Left lung (tissue), 10 donors: ENCODE data around the gene AGMO. TPM values are rescaled to one million over a fixed set of nuclear protein-coding genes. Genes with fewer than 3 reads are reported as not detected.

Experiments
- ATAC-seq: fragments of 200-7000 bp; cut with Tn5 transposase; one replicate; pipeline ENCODE4 v1.9.1; 2020; ENCODE audit warnings: moderate library complexity
- DNase-seq, 4 donors: peaks; one replicate each; pipeline ENCODE4 v3.0.0-alpha.2; 2013 to 2020
- H3K27ac ChIP-seq, 2 donors: fragments of 200-600 bp; sonication (generic) in 1 of 2; one replicate each; pipeline versions ENCODE4 v1.5.0 to v1.8.0; 2020 to 2021
- H3K27me3 ChIP-seq, 2 donors: fragments of 200-600 bp; sonication (generic) in 1 of 2; one replicate each; pipeline versions ENCODE4 v1.5.0 to v1.8.0; 2020 to 2021
- H3K36me3 ChIP-seq, 2 donors: fragments of 200-600 bp; sonication (generic) in 1 of 2; one replicate each; pipeline versions ENCODE4 v1.5.0 to v1.8.0; 2020 to 2021
- H3K4me1 ChIP-seq, 2 donors: fragments of 200-600 bp; one replicate each; pipeline ENCODE4 v1.8.0; 2021
- H3K4me3 ChIP-seq, 2 donors: fragments of 200-600 bp; sonication (generic) in 1 of 2; one replicate each; pipeline versions ENCODE4 v1.5.0 to v1.8.0; 2020 to 2021; ENCODE audit warnings: mild to moderate bottlenecking in 1 of 2
- H3K9me3 ChIP-seq, 2 donors: fragments of 200-600 bp; sonication (generic) in 1 of 2; one replicate each; pipeline versions ENCODE4 v1.5.0 to v1.8.0; 2020 to 2021
- CTCF ChIP-seq, 2 donors: fragments of 200-600 bp; sonication (generic) in 1 of 2; IDR thresholded peaks; one replicate each; pipeline versions ENCODE4 v1.5.0 to v1.8.0; 2021; ENCODE audit warnings: antibody characterized with exemption in 2 of 2
- intact Hi-C, 2 donors: fragments of 100-400 bp; cut with DNase I; formaldehyde crosslinking; loops; one replicate each; pipeline versions ENCODE4 v1.11.2 to v1.14.2; 2022
- polyA plus RNA-seq, 6 donors: library from polyadenylated mRNA; unstranded; fragments of 120-200 nt; gene quantifications; one replicate each; pipeline ENCODE4 v1.2.1, GENCODE V29; 2013; ENCODE audit not compliant: insufficient read length in 6 of 6
- total RNA-seq, 2 donors: library from RNA; stranded (reverse); fragmentation: NEBNext Ultra II Directional; extraction: Animal tissue kit (Norgen Biotek cat#: 25700); gene quantifications; one replicate each; pipeline ENCODE4 v1.2.1, GENCODE V29; 2021
- donor health status: DM: no; HTN: yes; CAD: no.
- donor health status: DM: no; HTN: no; CAD: no.

The AGMO gene
- total and polyA plus RNA-seq, 8 donors: 0.32 to 0.85 (median 0.42) TPM

GRCh38 chr7:15604166-15604565 lies 42.4 kb upstream of the AGMO start:
- no peak overlapping the region for H3K4me3 ChIP-seq
- no peak for TF ChIP-seq CTCF (IDR thresholded peaks at IDR 0.05)
- peaks cover 0 to 11% of the 10 kb centered on the region in 2 donors for H3K9me3 ChIP-seq
- no peak overlapping the region for H3K27ac ChIP-seq
- no peak for DNase-seq
- H3K4me1 ChIP-seq: no peaks in the 10 kb centered on the region
- H3K36me3 ChIP-seq: no peaks in the 10 kb centered on the region
- ATAC-seq: no peak
- intact Hi-C loops: no loop called here
- H3K27me3 ChIP-seq: no peaks in the 10 kb centered on the region

GRCh38 chr7:15603124-15603523 lies 41.3 kb upstream of the AGMO start:
- DNase-seq: no peak
- Histone ChIP-seq H3K9me3 (peaks cover 0 to 11% of the 10 kb centered on the region in 2 donors), H3K27me3 (no peaks in the 10 kb centered on the region), H3K4me1 (no peaks in the 10 kb centered on the region), H3K27ac (no peak overlapping the region), H3K36me3 (no peaks in the 10 kb centered on the region), H3K4me3 (no peak overlapping the region)
- intact Hi-C loops: no loop called here
- TF ChIP-seq CTCF (IDR thresholded peaks at IDR 0.05): no peak
- no peak for ATAC-seq

- Histone ChIP-seq H3K4me3 (no peak overlapping the region), H3K9me3 (peaks cover 0 to 11% of the 10 kb centered on the region in 2 donors), H3K27ac (no peak overlapping the region), H3K27me3 (no peaks in the 10 kb centered on the region), H3K36me3 (no peaks in the 10 kb centered on the region), H3K4me1 (no peaks in the 10 kb centered on the region)
- no peak for TF ChIP-seq CTCF (IDR thresholded peaks at IDR 0.05)
- intact Hi-C loops: no loop called here
- DNase-seq: peak in 2 of 4 donors; percentile 42 to 44
- ATAC-seq: no peak
These were observed 40.4 kb upstream of the AGMO start for GRCh38 chr7:15602236-15602635.

- TF ChIP-seq CTCF (IDR thresholded peaks at IDR 0.05): no peak
- ATAC-seq (no peak), DNase-seq (no peak)
- peaks cover 0 to 11% of the 10 kb centered on the region in 2 donors for H3K9me3 ChIP-seq
- no peaks in the 10 kb centered on the region for H3K27me3 ChIP-seq
- intact Hi-C loops: no loop called here
- H3K27ac ChIP-seq: no peak overlapping the region
- no peaks in the 10 kb centered on the region for H3K4me1 ChIP-seq
- no peaks in the 10 kb centered on the region for H3K36me3 ChIP-seq
- no peak overlapping the region for H3K4me3 ChIP-seq
These were observed 39.4 kb upstream of the AGMO start for GRCh38 chr7:15601175-15601574.

GRCh38 chr7:15600298-15600697 lies 38.5 kb upstream of the AGMO start:
- H3K27me3 ChIP-seq: no peaks in the 10 kb centered on the region
- DNase-seq: peak in 1 of 4 donors; percentile 51
- no peak overlapping the region for H3K27ac ChIP-seq
- no peak overlapping the region for H3K4me3 ChIP-seq
- no peaks in the 10 kb centered on the region for H3K4me1 ChIP-seq
- no peaks in the 10 kb centered on the region for H3K36me3 ChIP-seq
- TF ChIP-seq CTCF (IDR thresholded peaks at IDR 0.05): no peak
- ATAC-seq: no peak
- intact Hi-C loops: no loop called here
- H3K9me3 ChIP-seq: peaks cover 0 to 11% of the 10 kb centered on the region in 2 donors
